Gastroesophageal sphincter (tissue), 4 donors: ENCODE data around the gene INSR. TPM values are rescaled to one million over a fixed set of nuclear protein-coding genes. Genes with fewer than 3 reads are reported as not detected.

ENCODE experiments used
- ATAC-seq: fragments of 150-250 bp; one replicate; pipeline ENCODE4 v1.9.1; 2016; ENCODE audit warnings: mild to moderate bottlenecking, moderate library complexity
- H3K27ac ChIP-seq, 4 donors: fragments of 200-600 bp; sonication (generic) in 3 of 4; 1 replicate in 3 of 4; 2 replicates in 1 of 4; pipeline ENCODE4 v1.5.1; 2016 to 2019
- H3K27me3 ChIP-seq: fragments of 200-600 bp; sonication (generic); one replicate; pipeline ENCODE4 v1.5.1; 2019
- H3K36me3 ChIP-seq, 2 donors: fragments of 200-600 bp; sonication (generic); one replicate each; pipeline ENCODE4 v1.5.1; 2019; ENCODE audit warnings: control low read depth in 1 of 2
- H3K4me1 ChIP-seq, 3 donors: fragments of 200-600 bp; sonication (generic); 1 replicate in 2 of 3; 2 replicates in 1 of 3; pipeline ENCODE4 v1.5.1; 2016 to 2019; ENCODE audit warnings: control low read depth in 2 of 3
- H3K4me3 ChIP-seq, 2 donors: fragments of 200-600 bp; sonication (generic); one replicate each; pipeline ENCODE4 v1.5.1; 2019; ENCODE audit warnings: mild to moderate bottlenecking in 1 of 2, moderate library complexity in 1 of 2
- H3K9me3 ChIP-seq, 3 donors: fragments of 200-600 bp; sonication (generic); one replicate each; pipeline ENCODE4 v1.5.1; 2017 to 2019; ENCODE audit warnings: control low read depth in 2 of 3
- EP300 ChIP-seq: sonication (generic); formaldehyde crosslinking; IDR thresholded peaks from one replicate; pipeline ENCODE4 v1.6.1; 2017; ENCODE audit warnings: antibody characterized with exemption, mild to moderate bottlenecking
- POLR2A ChIP-seq, 2 donors: fragments of 450-650 bp; IDR thresholded peaks; one replicate each; pipeline ENCODE4 v1.6.1; 2017; ENCODE audit warnings: antibody characterized with exemption in 2 of 2, mild to moderate bottlenecking in 2 of 2, moderate library complexity in 1 of 2
- POLR2AphosphoS5 ChIP-seq: sonication (generic); formaldehyde crosslinking; IDR thresholded peaks from one replicate; pipeline ENCODE4 v1.6.1; 2017; ENCODE audit warnings: antibody characterized with exemption
- WGBS, 2 donors: methylation state at CpG; one replicate each; pipeline ENCODE4 v1.1.5; 2018; ENCODE audit warnings: low coverage in 1 of 2; 5-methylcytosine and 5-hydroxymethylcytosine counted together
- total RNA-seq, 4 donors: library from RNA; depleted of rRNA; stranded (reverse); fragments of >200 nt; gene quantifications; one replicate each; pipeline ENCODE4 v1.1.0, GENCODE V29; 2016
- TF ChIP-seq, protein P1 (sequence below), 4 experiments: fragments of 200-600 bp in 2 of 4; fragments of 450-650 bp in 2 of 4; sonication (generic) in 1 of 4; IDR thresholded peaks; one replicate each; pipeline ENCODE4 v1.5.1; 2017 to 2019; ENCODE audit warnings: antibody characterized with exemption in 4 of 4, mild to moderate bottlenecking in 2 of 4, moderate library complexity in 2 of 4

INSR gene
- total RNA-seq, 4 donors from 2014 or later, result 67.6 to 95.6 (median 81.2) TPM

DNA sequence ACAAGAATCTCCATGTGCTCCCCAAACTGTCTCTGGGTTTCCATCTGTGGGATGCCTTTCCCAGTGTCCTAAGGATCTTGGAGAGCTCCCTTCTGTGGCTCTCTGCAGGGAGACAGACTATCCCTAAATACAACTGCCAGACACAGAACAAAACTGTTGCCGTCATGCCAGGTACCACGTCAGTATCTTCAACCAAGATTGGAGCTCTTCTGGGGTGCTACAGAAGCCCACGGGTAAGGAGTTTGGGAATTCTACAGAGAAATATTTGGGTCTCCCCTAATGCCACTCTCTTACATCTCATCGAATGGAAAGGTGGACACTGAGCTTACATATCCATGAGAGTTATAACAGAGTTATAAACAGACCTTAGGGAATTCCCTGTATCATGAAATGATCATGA is 230.9 kb downstream of the INSR start:
- Histone ChIP-seq H3K4me1 (no peaks in the 10 kb centered on the region), H3K27me3 (no peaks in the 10 kb centered on the region), H3K9me3 (no peaks in the 10 kb centered on the region), H3K4me3 (no peak overlapping the region), H3K27ac (no peak overlapping the region), H3K36me3 (no peaks in the 10 kb centered on the region)
- no peak for ATAC-seq
- WGBS, 2 donors, result 60 to 78% methylated on average over 3 of the region's 4 CpGs
- TF ChIP-seq POLR2AphosphoS5, result no peak
- TF ChIP-seq EP300, result no peak
- TF ChIP-seq, protein P1, sequence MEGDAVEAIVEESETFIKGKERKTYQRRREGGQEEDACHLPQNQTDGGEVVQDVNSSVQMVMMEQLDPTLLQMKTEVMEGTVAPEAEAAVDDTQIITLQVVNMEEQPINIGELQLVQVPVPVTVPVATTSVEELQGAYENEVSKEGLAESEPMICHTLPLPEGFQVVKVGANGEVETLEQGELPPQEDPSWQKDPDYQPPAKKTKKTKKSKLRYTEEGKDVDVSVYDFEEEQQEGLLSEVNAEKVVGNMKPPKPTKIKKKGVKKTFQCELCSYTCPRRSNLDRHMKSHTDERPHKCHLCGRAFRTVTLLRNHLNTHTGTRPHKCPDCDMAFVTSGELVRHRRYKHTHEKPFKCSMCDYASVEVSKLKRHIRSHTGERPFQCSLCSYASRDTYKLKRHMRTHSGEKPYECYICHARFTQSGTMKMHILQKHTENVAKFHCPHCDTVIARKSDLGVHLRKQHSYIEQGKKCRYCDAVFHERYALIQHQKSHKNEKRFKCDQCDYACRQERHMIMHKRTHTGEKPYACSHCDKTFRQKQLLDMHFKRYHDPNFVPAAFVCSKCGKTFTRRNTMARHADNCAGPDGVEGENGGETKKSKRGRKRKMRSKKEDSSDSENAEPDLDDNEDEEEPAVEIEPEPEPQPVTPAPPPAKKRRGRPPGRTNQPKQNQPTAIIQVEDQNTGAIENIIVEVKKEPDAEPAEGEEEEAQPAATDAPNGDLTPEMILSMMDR (IDR thresholded peaks at IDR 0.05), result no peak
- no peak for TF ChIP-seq POLR2A (IDR thresholded peaks at IDR 0.05)

Other genes with a start within 250 kb of the INSR start
- gene MBD3L2, start 245.1 kb downstream of the INSR start, total RNA-seq, result not detected
- not detected for gene MBD3L3, start 235.7 kb downstream of the INSR start, total RNA-seq
- gene ZNF557, start 224.7 kb downstream of the INSR start, total RNA-seq, result 10 to 100 TPM in 1 of 4 donors, 1 to 10 TPM in 3; 7.9 to 12.0 (median 8.8) TPM
- gene ARHGEF18, start 54.5 kb upstream of the INSR start, total RNA-seq, result 10 to 100 TPM; 21.3 to 45.2 (median 30.4) TPM
- gene PEX11G, start 194.6 kb upstream of the INSR start, total RNA-seq, result 1 to 10 TPM; 1.0 to 3.1 (median 1.9) TPM
- 100 to 1,000 TPM in 2 of 4 donors, 10 to 100 TPM in 2; 63.9 to 153 (median 98.7) TPM for gene ZNF358, start 221.7 kb upstream of the INSR start, total RNA-seq
- gene MCOLN1, start 228.2 kb upstream of the INSR start, total RNA-seq, result 10 to 100 TPM in 3 of 4 donors, 1 to 10 TPM in 1; 7.4 to 18.4 (median 17.5) TPM
- gene PNPLA6, start 241.3 kb upstream of the INSR start, total RNA-seq, result 100 to 1,000 TPM in 1 of 4 donors, 10 to 100 TPM in 3; 54.9 to 111 (median 75.2) TPM